Osteoblast (primary cell): Measurements from ENCODE around the gene PIGL. TPM values are rescaled to one million over a fixed set of nuclear protein-coding genes. Genes with fewer than 3 reads are reported as not detected.

Source experiments
- DNase-seq: peaks from one replicate; pipeline ENCODE4 v3.0.0; 2011; ENCODE audit warnings: low spot score, mixed read lengths; ENCODE audit not compliant: insufficient read length; ENCODE audit errors: missing footprints
- H2AFZ ChIP-seq: 2 replicates; pipeline ENCODE4 v1.6.0; 2011; ENCODE audit warnings: mild to moderate bottlenecking, low read length
- H3K27ac ChIP-seq: 2 replicates; pipeline ENCODE4 v1.5.1; 2011; ENCODE audit warnings: mild to moderate bottlenecking, low read depth, low read length, moderate library complexity
- H3K27me3 ChIP-seq: 2 replicates; pipeline ENCODE4 v1.6.0; 2012; ENCODE audit warnings: mild to moderate bottlenecking, control low read depth, inconsistent platforms, low read length, moderate library complexity; ENCODE audit not compliant: insufficient read depth
- H3K36me3 ChIP-seq: 2 replicates; pipeline ENCODE4 v1.5.1; 2011; ENCODE audit warnings: mild to moderate bottlenecking, low read length, control low read depth, moderate library complexity; ENCODE audit not compliant: insufficient read depth
- H3K4me1 ChIP-seq: 2 replicates; pipeline ENCODE4 v1.5.1; 2011; ENCODE audit warnings: mild to moderate bottlenecking, low read length, control low read depth, moderate library complexity; ENCODE audit not compliant: insufficient read depth
- H3K4me2 ChIP-seq: 2 replicates; pipeline ENCODE4 v1.6.0; 2011; ENCODE audit warnings: mild to moderate bottlenecking, low read length; ENCODE audit not compliant: insufficient read depth
- H3K4me3 ChIP-seq: fragments of 200-600 bp; sonication (generic); 3 replicates; pipeline ENCODE4 v1.5.1; 2012; ENCODE audit warnings: mild to moderate bottlenecking, low read length, inconsistent platforms; ENCODE audit not compliant: insufficient read depth
- H3K79me2 ChIP-seq: 2 replicates; pipeline ENCODE4 v1.6.0; 2012; ENCODE audit warnings: mild to moderate bottlenecking, low read length, control low read depth, inconsistent platforms; ENCODE audit not compliant: insufficient read depth
- H3K9me3 ChIP-seq: 2 replicates; pipeline ENCODE4 v1.5.1; 2011; ENCODE audit warnings: low read depth, low read length, control low read depth
- H4K20me1 ChIP-seq: 2 replicates; pipeline ENCODE4 v1.6.0; 2012; ENCODE audit warnings: mild to moderate bottlenecking, low read length, control low read depth; ENCODE audit not compliant: insufficient read depth
- CTCF ChIP-seq: IDR thresholded peaks from 2 replicates; pipeline ENCODE4 v1.5.1; 2011; ENCODE audit warnings: mild to moderate bottlenecking, low read depth, low read length, moderate library complexity; ENCODE audit errors: extremely low read depth
- total RNA-seq: library from RNA; depleted of rRNA; stranded (reverse); fragments of >200 nt; gene quantifications from 2 replicates; pipeline ENCODE4 v1.2.3, GENCODE V29; 2012

Gene PIGL
- total RNA-seq, 1 donor, result 23.5 TPM

- no peak for TF ChIP-seq CTCF
- no peaks in the 10 kb centered on the region for H4K20me1 ChIP-seq
- no peak overlapping the region for H2AFZ ChIP-seq
- H3K36me3 ChIP-seq, result peaks cover 11% of the 10 kb centered on the region
- H3K79me2 ChIP-seq, result peaks cover 4% of the 10 kb centered on the region
- no peaks in the 10 kb centered on the region for H3K9me3 ChIP-seq
- H3K4me3 ChIP-seq, result no peak overlapping the region
- no peak overlapping the region for H3K4me2 ChIP-seq
- H3K27me3 ChIP-seq, result no peaks in the 10 kb centered on the region
- no peak overlapping the region for H3K27ac ChIP-seq
- DNase-seq, result no peak
- peaks cover 9% of the 10 kb centered on the region for H3K4me1 ChIP-seq
These were observed 131.6 kb downstream of the PIGL start for GRCh38 chr17:16348586-16348985.

GRCh38 chr17:16349431-16349830, 132.4 kb downstream of the PIGL start:
- DNase-seq, result no peak
- H3K4me1 ChIP-seq, result peaks cover 11% of the 10 kb centered on the region

GRCh38 chr17:16351831-16352230, 134.8 kb downstream of the PIGL start:
- Histone ChIP-seq H3K9me3 (no peaks in the 10 kb centered on the region), H4K20me1 (no peaks in the 10 kb centered on the region), H3K4me2 (peak overlapping the region; percentile 96), H3K4me3 (peak overlapping the region; percentile 84), H3K27ac (peak overlapping the region; percentile 76), H3K4me1 (peaks cover 11% of the 10 kb centered on the region), H2AFZ (peak overlapping the region; percentile 90), H3K27me3 (no peaks in the 10 kb centered on the region), H3K79me2 (peaks cover 4% of the 10 kb centered on the region), H3K36me3 (peaks cover 5% of the 10 kb centered on the region)
- TF ChIP-seq CTCF, result no peak
- DNase-seq, result peak; percentile 83

More at GRCh38 chr17:16349431-16349830, 132.4 kb downstream of the PIGL start:
- no peaks in the 10 kb centered on the region for H4K20me1 ChIP-seq
- no peaks in the 10 kb centered on the region for H3K9me3 ChIP-seq
- H3K4me3 ChIP-seq, result no peak overlapping the region
- H3K36me3 ChIP-seq, result peaks cover 9% of the 10 kb centered on the region
- no peak for TF ChIP-seq CTCF
- H3K4me2 ChIP-seq, result no peak overlapping the region
- H3K27ac ChIP-seq, result no peak overlapping the region
- H2AFZ ChIP-seq, result no peak overlapping the region
- H3K79me2 ChIP-seq, result peaks cover 4% of the 10 kb centered on the region
- no peaks in the 10 kb centered on the region for H3K27me3 ChIP-seq

- no peak for TF ChIP-seq CTCF
- DNase-seq, result peak; percentile 85
- peak overlapping the region; percentile 90 for H2AFZ ChIP-seq
- H3K36me3 ChIP-seq, result peaks cover 5% of the 10 kb centered on the region
- H3K79me2 ChIP-seq, result peaks cover 4% of the 10 kb centered on the region
- peak overlapping the region; percentile 76 for H3K27ac ChIP-seq
- H3K4me2 ChIP-seq, result peak overlapping the region; percentile 96
- peak overlapping the region; percentile 84 for H3K4me3 ChIP-seq
- no peaks in the 10 kb centered on the region for H4K20me1 ChIP-seq
- H3K9me3 ChIP-seq, result no peaks in the 10 kb centered on the region
- no peaks in the 10 kb centered on the region for H3K27me3 ChIP-seq
- peaks cover 11% of the 10 kb centered on the region for H3K4me1 ChIP-seq
These were observed 135.3 kb downstream of the PIGL start for GRCh38 chr17:16352303-16352666.
